Heart left ventricle (tissue), 13 donors: ENCODE results near the gene RGS9.

Source experiments
- CTCF ChIP-seq, 12 donors: fragments of 200-600 bp; sonication (generic) in 4 of 12; IDR thresholded peaks; one replicate each; pipeline versions ENCODE4 v1.5.0 to v1.8.0; 2018 to 2022; ENCODE audit warnings: antibody characterized with exemption in 12 of 12, mild to moderate bottlenecking in 5 of 12
- POLR2A ChIP-seq, 2 donors: fragments of 450-650 bp; IDR thresholded peaks; one replicate each; pipeline ENCODE4 v1.6.1; 2017; ENCODE audit warnings: antibody characterized with exemption in 2 of 2, mild to moderate bottlenecking in 2 of 2, moderate library complexity in 2 of 2
- donor health status: ischemic (EF 13 %, LVEDD 7.1; RV severe dilation, severe dysfunction).
- donor health status: DM: no; HTN: yes; CAD: no.
- donor health status: DM: no; HTN: no; CAD: no.
- donor health status: ischemic (EF 25% LVEDD 6.9; RV normal size, moderate dysfunction).
- donor health status: ischemic (EF 25% LVEDD 5.7; RV mildly dilated, moderate dysfunction).
- donor health status: ischemic (EF 35%, LVEDD 5.7; RV mildly dilated, moderate dysfunction).
- donor health status: nonischemic (EF 11% LVEDD 7.7; RV severe dilation, severe dysfunction).
- donor health status: DM: yes; HTN: yes; CAD: no.
- donor health status: PGD.
- donor health status: ischemic (EF 29% LVEDD 5.4; RV normal size, mild dysfunction).
- donor health status: nonischemic (EF 23%, LVEDD 6.1; RV moderate dilation, normal function).

GRCh38 chr17:65177901-65178300 lies 40.7 kb downstream of the RGS9 start:
- TF ChIP-seq CTCF (IDR thresholded peaks at IDR 0.05) (no peak), POLR2A (IDR thresholded peaks at IDR 0.05) (no peak)
